Activated T-cell treated with anti-CD3 and anti-CD28 coated beads, Interleukin-2, amount 50 U/mL, for 1 hour (primary cell): ENCODE data around the gene HSD3B7.

Source experiments
- DNase-seq: peaks from one replicate; pipeline ENCODE4 v3.0.0-alpha.2; 2020

The HSD3B7 gene

DNA sequence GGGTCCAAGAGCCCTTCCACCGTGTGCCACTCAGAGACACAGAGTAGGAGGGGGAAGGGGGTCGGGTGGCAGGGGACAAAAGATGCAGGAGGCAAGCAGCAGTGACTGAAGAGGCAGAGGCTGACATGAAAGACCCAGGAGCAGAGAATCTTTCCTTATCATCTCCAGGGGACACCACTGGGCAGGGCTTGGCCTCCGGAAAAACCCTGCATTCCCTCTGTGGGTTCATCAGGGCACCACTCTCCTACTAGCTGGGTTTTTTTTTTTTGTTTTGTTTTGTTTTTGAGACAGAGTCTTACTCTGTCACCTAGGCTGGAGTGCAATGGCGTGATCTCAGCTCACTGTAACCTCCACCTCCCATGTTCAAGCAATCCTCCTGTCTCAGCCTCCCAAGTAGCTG lies 46.3 kb downstream of the HSD3B7 start:
- no peak for DNase-seq

DNA sequence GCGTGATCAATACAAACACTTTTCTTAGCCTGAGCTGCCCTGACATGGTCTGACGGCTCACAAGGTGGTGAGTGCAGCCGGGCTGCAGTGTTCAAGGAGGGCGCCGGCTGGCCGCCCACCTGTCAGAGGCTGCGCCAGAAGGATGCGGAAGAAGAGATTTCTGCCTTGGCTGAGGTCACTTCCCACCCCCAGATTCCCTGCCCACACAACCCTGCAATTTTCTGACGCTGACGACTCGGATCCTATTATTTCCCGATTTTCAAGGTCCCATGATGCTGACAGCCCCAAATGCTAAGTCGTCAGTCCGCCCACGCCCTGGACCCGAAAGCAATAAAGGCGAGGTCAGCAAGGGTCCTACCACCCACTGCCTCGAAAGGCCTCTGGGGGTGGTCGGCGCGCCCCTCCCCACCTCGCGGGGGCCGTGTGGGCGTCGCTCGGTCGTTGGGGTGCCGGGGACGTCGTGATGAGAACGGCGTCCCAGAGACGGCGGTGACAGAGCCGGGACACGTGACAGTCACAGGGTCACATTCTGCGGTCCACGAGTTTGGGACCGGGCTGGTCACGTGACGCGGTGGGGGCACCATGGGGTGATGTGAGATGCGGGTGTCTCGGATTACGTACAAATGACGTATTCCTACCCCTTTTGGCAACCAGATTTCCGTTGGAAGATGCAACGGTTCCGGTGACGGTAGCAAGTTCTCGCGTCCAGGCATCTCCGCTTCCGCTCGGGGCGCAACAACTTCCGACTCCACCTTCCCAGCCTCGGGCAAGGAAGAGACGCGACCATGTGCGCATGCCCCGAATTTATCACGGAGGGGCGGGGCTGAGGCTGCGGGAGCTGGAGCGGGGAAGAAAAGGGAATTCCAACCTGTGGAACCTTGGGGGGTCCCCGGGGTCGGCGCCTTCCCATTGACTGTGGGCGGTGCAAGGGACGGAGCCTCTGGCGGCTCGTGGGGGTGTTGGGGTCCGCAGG lies 48.0 kb downstream of the HSD3B7 start, which contains the start of gene STX4:
STX4 (plus strand) TSS at position 823 of the 973 bp plus-strand sequence. CDS start 248 bp downstream, outside the sequence.
- peak; percentile 94 for DNase-seq

DNA sequence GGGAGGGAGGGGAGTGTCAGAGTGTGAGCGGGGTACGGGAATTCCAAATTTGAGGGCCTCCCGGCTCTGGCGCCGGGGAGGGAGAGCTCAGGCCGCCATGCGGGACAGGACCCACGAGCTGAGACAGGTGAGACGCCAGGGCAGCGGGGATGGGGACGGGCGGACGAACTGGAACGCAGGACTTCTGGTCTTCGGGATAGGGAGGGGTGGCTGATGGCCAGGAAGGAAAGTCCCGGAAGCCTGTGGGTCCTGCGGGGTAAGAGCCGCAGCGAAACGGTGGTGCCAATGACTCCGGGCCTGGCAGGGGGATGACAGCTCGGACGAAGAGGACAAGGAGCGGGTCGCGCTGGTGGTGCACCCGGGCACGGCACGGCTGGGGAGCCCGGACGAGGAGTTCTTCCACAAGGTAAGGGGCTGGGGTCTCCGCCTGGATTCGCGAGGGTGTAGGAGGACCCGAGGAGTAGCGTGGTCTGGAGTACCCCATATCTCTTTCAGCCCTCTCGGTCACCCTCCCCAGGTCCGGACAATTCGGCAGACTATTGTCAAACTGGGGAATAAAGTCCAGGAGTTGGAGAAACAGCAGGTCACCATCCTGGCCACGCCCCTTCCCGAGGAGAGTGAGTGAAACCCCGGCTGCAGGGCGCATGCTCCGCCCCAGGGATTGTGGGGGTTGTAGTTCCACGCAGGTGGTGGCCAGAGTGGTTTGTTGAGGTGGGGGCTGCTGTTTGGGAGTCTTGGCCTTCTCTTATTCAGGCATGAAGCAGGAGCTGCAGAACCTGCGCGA lies 48.9 kb downstream of the HSD3B7 start:
- DNase-seq, result peak; percentile 86

DNA sequence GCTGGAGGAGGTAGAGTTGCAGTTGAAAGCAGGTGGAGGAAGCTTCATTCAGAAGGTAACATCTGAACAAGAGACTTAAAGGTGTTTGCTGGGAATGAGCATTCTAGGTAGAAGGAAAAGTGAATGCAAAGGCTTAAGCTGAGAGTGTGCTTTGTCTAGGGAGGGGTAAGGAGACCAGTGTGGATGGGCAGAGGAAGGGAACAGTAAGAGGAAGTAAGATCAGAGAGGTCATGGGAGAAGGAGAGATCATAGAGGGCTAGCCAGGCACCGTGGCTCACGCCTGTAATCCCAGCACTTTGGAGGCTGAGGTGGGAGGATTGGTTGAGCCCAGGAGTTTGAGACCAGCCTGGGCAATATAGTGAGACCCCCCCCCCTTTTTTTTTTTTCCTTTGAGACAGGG lies 51.7 kb downstream of the HSD3B7 start:
- DNase-seq, result no peak
